HTERT RPE-1 (cell line): ENCODE measurements around the gene JAZF1.

Source experiments
- in situ Hi-C: fragments of 300-500 bp; cut with MboI; formaldehyde crosslinking; loops from 4 replicates; pipeline ENCODE4 v1.14.3; 2020; ENCODE audit warnings: low sequenced_read_pairs

The JAZF1 gene

GRCh38 chr7:28078036-28078901 is 102.3 kb downstream of the JAZF1 start:
- in situ Hi-C loops: no loop called here

- in situ Hi-C loops: no loop called here
Observed at GRCh38 chr7:28077616-28078015, 103.0 kb downstream of the JAZF1 start.

GRCh38 chr7:28076423-28077200 is 104.0 kb downstream of the JAZF1 start:
- in situ Hi-C loops: no loop called here

GRCh38 chr7:28075674-28076358 is 104.8 kb downstream of the JAZF1 start:
- in situ Hi-C loops: no loop called here

- in situ Hi-C loops: no loop called here
Observed at GRCh38 chr7:28072876-28073514, 107.6 kb downstream of the JAZF1 start.

- in situ Hi-C loops: no loop called here
Observed at GRCh38 chr7:28071570-28071969, 109.0 kb downstream of the JAZF1 start.

- in situ Hi-C loops: no loop called here
Observed at GRCh38 chr7:28070297-28071055, 110.1 kb downstream of the JAZF1 start.

GRCh38 chr7:28069807-28070206 is 110.8 kb downstream of the JAZF1 start:
- in situ Hi-C loops: no loop called here

- in situ Hi-C loops: no loop called here
Observed at GRCh38 chr7:28069388-28069787, 111.2 kb downstream of the JAZF1 start.

- in situ Hi-C loops: no loop called here
Observed at GRCh38 chr7:28068811-28069216, 111.8 kb downstream of the JAZF1 start.

- in situ Hi-C loops: no loop called here
Observed at GRCh38 chr7:28067171-28067570, 113.4 kb downstream of the JAZF1 start.

- in situ Hi-C loops: no loop called here
Observed at GRCh38 chr7:28065721-28066285, 114.8 kb downstream of the JAZF1 start.

GRCh38 chr7:28065308-28065707 is 115.3 kb downstream of the JAZF1 start:
- in situ Hi-C loops: no loop called here

GRCh38 chr7:28064437-28064836 is 116.2 kb downstream of the JAZF1 start:
- in situ Hi-C loops: no loop called here

- in situ Hi-C loops: no loop called here
Observed at GRCh38 chr7:28062197-28062991, 118.2 kb downstream of the JAZF1 start.

- in situ Hi-C loops: no loop called here
Observed at GRCh38 chr7:28061824-28062196, 118.8 kb downstream of the JAZF1 start.

GRCh38 chr7:28060371-28060950 is 120.1 kb downstream of the JAZF1 start:
- in situ Hi-C loops: no loop called here

- in situ Hi-C loops: no loop called here
Observed at GRCh38 chr7:28055161-28055544, 125.4 kb downstream of the JAZF1 start.
